Measurements from ENCODE around the gene CCDC171. TPM values are rescaled to one million over a fixed set of nuclear protein-coding genes. Genes with fewer than 3 reads are reported as not detected.

The CCDC171 gene
- total RNA-seq, 1 experiment from 2014 or later = 1.6 TPM

GRCh38 chr9:15915711-15916110, 362.9 kb downstream of the CCDC171 start:
- no peak for DNase-seq
- H3K27me3 Mint-ChIP-seq (ENCODE audit: insufficient read depth, unreplicated experiment) = no peaks in the 10 kb centered on the region
- ChIA-PET POLR2A (no interaction called here), CTCF (no interaction called here)
- intact Hi-C loops (cut with micrococcal nuclease; ENCODE audit: unreplicated experiment) = no loop called here
- no peaks in the 10 kb centered on the region for H3K9me3 ChIP-seq
- no peaks in the 10 kb centered on the region for H3K4me1 ChIP-seq
- H3K4me1 Mint-ChIP-seq (ENCODE audit: low read depth, unreplicated experiment) = no peaks in the 10 kb centered on the region
- no TSS peak for BruUV-seq (replicated peaks)
- H3K36me3 ChIP-seq (ENCODE audit: control insufficient read depth, insufficient read depth, low read length) = no peaks in the 10 kb centered on the region
- H3K36me3 Mint-ChIP-seq (ENCODE audit: insufficient read depth, unreplicated experiment) = no peaks in the 10 kb centered on the region
- no peak overlapping the region for H3K27ac Mint-ChIP-seq (ENCODE audit: unreplicated experiment)
- H3K27me3 ChIP-seq (replicated peaks; ENCODE audit: control insufficient read depth, insufficient read depth, low read length) = no peaks in the 10 kb centered on the region
- H3K9me3 Mint-ChIP-seq (ENCODE audit: unreplicated experiment) = peaks cover 14% of the 10 kb centered on the region
- H3K4me3 ChIP-seq (ENCODE audit: low read depth, low read length) = no peak overlapping the region
- no peak for TF ChIP-seq CTCF (IDR thresholded peaks at IDR 0.05; ENCODE audit: insufficient read depth in 1 of 2, low read depth in 1 of 2, low read length in 1 of 2, severe bottlenecking in 1 of 2, unreplicated experiment in 1 of 2)
- no peak overlapping the region for H3K4me3 Mint-ChIP-seq (ENCODE audit: unreplicated experiment)

GRCh38 chr9:15927161-15927560, 374.3 kb downstream of the CCDC171 start:
- Mint-ChIP-seq H3K4me3 (ENCODE audit: unreplicated experiment) (no peak overlapping the region), H3K4me1 (ENCODE audit: low read depth, unreplicated experiment) (no peaks in the 10 kb centered on the region), H3K27me3 (ENCODE audit: insufficient read depth, unreplicated experiment) (no peaks in the 10 kb centered on the region), H3K36me3 (ENCODE audit: insufficient read depth, unreplicated experiment) (no peaks in the 10 kb centered on the region), H3K9me3 (ENCODE audit: unreplicated experiment) (no peaks in the 10 kb centered on the region), H3K27ac (ENCODE audit: unreplicated experiment) (no peak overlapping the region)
- no TSS peak for BruUV-seq (replicated peaks)
- ChIA-PET POLR2A (no interaction called here), CTCF (no interaction called here)
- Histone ChIP-seq H3K27me3 (replicated peaks; ENCODE audit: control insufficient read depth, insufficient read depth, low read length) (no peaks in the 10 kb centered on the region), H3K36me3 (ENCODE audit: control insufficient read depth, insufficient read depth, low read length) (no peaks in the 10 kb centered on the region), H3K4me3 (ENCODE audit: low read depth, low read length) (no peak overlapping the region), H3K9me3 (no peaks in the 10 kb centered on the region), H3K4me1 (no peaks in the 10 kb centered on the region)
- intact Hi-C loops (cut with micrococcal nuclease; ENCODE audit: unreplicated experiment) = no loop called here
- no peak for DNase-seq
- no peak for TF ChIP-seq CTCF (IDR thresholded peaks at IDR 0.05; ENCODE audit: insufficient read depth in 1 of 2, low read depth in 1 of 2, low read length in 1 of 2, severe bottlenecking in 1 of 2, unreplicated experiment in 1 of 2)

GRCh38 chr9:15935661-15936305, 382.9 kb downstream of the CCDC171 start:
- no peaks in the 10 kb centered on the region for H3K9me3 ChIP-seq
- BruUV-seq (replicated peaks) = no TSS peak
- POLR2A ChIA-PET = no interaction called here

More at GRCh38 chr9:15935661-15936305, 382.9 kb downstream of the CCDC171 start:
- DNase-seq = no peak
- Histone ChIP-seq H3K27me3 (replicated peaks; ENCODE audit: control insufficient read depth, insufficient read depth, low read length) (no peaks in the 10 kb centered on the region), H3K36me3 (ENCODE audit: control insufficient read depth, insufficient read depth, low read length) (no peaks in the 10 kb centered on the region), H3K4me1 (no peaks in the 10 kb centered on the region), H3K4me3 (ENCODE audit: low read depth, low read length) (no peak overlapping the region)
- CTCF ChIA-PET = interaction anchor here (0.5 kb wide), 1 partner anchor 1598 kb away, joined by 4 read pairs; no protein-coding TSS in a partner anchor
- Mint-ChIP-seq H3K4me1 (ENCODE audit: low read depth, unreplicated experiment) (no peaks in the 10 kb centered on the region), H3K9me3 (ENCODE audit: unreplicated experiment) (no peaks in the 10 kb centered on the region), H3K36me3 (ENCODE audit: insufficient read depth, unreplicated experiment) (no peaks in the 10 kb centered on the region), H3K27ac (ENCODE audit: unreplicated experiment) (no peak overlapping the region), H3K27me3 (ENCODE audit: insufficient read depth, unreplicated experiment) (no peaks in the 10 kb centered on the region), H3K4me3 (ENCODE audit: unreplicated experiment) (no peak overlapping the region)
- intact Hi-C loops (cut with micrococcal nuclease; ENCODE audit: unreplicated experiment) = no loop called here
- no peak for TF ChIP-seq CTCF (IDR thresholded peaks at IDR 0.05; ENCODE audit: insufficient read depth in 1 of 2, low read depth in 1 of 2, low read length in 1 of 2, severe bottlenecking in 1 of 2, unreplicated experiment in 1 of 2)
